Measurements from ENCODE around the gene RBM24.

Gene RBM24

DNA sequence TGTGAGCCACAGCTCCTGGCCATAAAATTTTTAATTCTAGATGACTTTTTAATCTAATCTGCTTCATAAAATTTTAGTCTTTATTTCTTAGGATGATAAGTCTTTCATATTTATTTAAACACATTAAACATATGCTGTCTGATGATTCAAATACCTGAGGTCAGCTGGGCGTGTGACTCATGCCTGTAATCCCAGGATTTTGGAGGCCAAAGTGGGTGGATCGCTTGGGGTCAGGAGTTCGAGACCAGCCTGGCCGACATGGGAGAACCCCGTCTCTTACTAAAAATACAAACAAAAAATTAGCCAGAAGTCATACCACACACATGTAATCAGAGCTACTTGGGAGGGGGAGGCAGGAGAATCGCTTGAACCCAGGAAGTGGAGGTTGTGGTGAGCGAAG is 53.1 kb downstream of the RBM24 start:
- DNase-seq (ENCODE audit: low spot score), result no peak
- ATAC-seq (ENCODE audit: low read depth), result no peak
- H3K27me3 ChIP-seq (ENCODE audit: insufficient read depth, poor library complexity, severe bottlenecking), result no peaks in the 10 kb centered on the region
- no peaks in the 10 kb centered on the region for H3K36me3 ChIP-seq (ENCODE audit: low read depth)
- H3K9me3 ChIP-seq (ENCODE audit: severe bottlenecking), result no peaks in the 10 kb centered on the region
- no peak overlapping the region for H3K4me3 ChIP-seq (ENCODE audit: severe bottlenecking)
- H3K4me1 ChIP-seq (ENCODE audit: insufficient read depth, poor library complexity, severe bottlenecking), result no peaks in the 10 kb centered on the region
- TF ChIP-seq CTCF (IDR thresholded peaks at IDR 0.05; ENCODE audit: poor library complexity, severe bottlenecking), result no peak
- H3K27ac ChIP-seq (ENCODE audit: poor library complexity, severe bottlenecking), result no peak overlapping the region

- H3K36me3 ChIP-seq (ENCODE audit: low read depth), result no peaks in the 10 kb centered on the region
- no peak for ATAC-seq (ENCODE audit: low read depth)
- H3K9me3 ChIP-seq (ENCODE audit: severe bottlenecking), result no peaks in the 10 kb centered on the region
- no peak overlapping the region for H3K4me3 ChIP-seq (ENCODE audit: severe bottlenecking)
- H3K27me3 ChIP-seq (ENCODE audit: insufficient read depth, poor library complexity, severe bottlenecking), result no peaks in the 10 kb centered on the region
- no peak for DNase-seq (ENCODE audit: low spot score)
- no peaks in the 10 kb centered on the region for H3K4me1 ChIP-seq (ENCODE audit: insufficient read depth, poor library complexity, severe bottlenecking)
- no peak for TF ChIP-seq CTCF (IDR thresholded peaks at IDR 0.05; ENCODE audit: poor library complexity, severe bottlenecking)
- H3K27ac ChIP-seq (ENCODE audit: poor library complexity, severe bottlenecking), result no peak overlapping the region
Observed at GRCh38 chr6:17336425-17336824, 55.3 kb downstream of the RBM24 start.

- Histone ChIP-seq H3K27ac (ENCODE audit: poor library complexity, severe bottlenecking) (no peak overlapping the region), H3K9me3 (ENCODE audit: severe bottlenecking) (no peaks in the 10 kb centered on the region), H3K36me3 (ENCODE audit: low read depth) (no peaks in the 10 kb centered on the region), H3K4me1 (ENCODE audit: insufficient read depth, poor library complexity, severe bottlenecking) (no peaks in the 10 kb centered on the region), H3K4me3 (ENCODE audit: severe bottlenecking) (no peak overlapping the region), H3K27me3 (ENCODE audit: insufficient read depth, poor library complexity, severe bottlenecking) (no peaks in the 10 kb centered on the region)
- TF ChIP-seq CTCF (IDR thresholded peaks at IDR 0.05; ENCODE audit: poor library complexity, severe bottlenecking), result no peak
- DNase-seq (ENCODE audit: low spot score) (no peak), ATAC-seq (ENCODE audit: low read depth) (no peak)
Observed at GRCh38 chr6:17339308-17339670, 58.1 kb downstream of the RBM24 start.

DNA sequence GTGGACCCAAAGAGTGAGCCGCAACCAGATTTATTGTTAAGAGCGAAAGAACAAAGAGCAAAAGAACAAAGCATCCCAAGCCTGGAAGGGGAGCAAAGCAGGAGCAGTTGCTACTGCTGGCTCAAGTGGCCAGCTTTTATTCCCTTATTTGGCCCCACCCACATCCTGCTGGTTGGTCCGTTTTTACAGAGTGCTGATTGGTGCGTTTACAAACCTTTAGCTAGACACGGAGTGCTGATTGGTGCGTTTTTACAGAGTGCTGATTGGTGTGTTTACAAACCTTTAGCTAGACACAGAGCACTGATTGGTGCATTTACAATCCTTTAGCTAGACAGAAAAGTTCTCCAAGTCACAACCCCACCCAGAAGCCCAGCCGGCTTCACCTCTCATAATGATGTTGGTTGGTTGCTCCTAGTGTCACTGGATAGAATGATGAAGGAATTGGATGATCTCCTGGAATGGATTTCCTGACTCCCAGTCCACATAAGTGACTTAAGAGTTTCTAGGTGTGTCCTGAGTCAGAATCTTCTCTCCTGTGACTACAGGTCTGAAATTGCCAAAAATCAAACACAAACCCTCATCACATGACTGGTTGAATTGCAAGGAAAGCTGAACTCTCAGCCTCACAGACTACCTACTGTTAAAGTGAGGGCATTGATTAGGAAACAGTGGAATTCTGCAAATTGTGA is 60.1 kb downstream of the RBM24 start:
- DNase-seq (ENCODE audit: low spot score) (no peak), ATAC-seq (ENCODE audit: low read depth) (no peak)
- H3K4me3 ChIP-seq (ENCODE audit: severe bottlenecking), result no peak overlapping the region
- no peaks in the 10 kb centered on the region for H3K4me1 ChIP-seq (ENCODE audit: insufficient read depth, poor library complexity, severe bottlenecking)
- H3K36me3 ChIP-seq (ENCODE audit: low read depth), result no peaks in the 10 kb centered on the region
- no peak for TF ChIP-seq CTCF (IDR thresholded peaks at IDR 0.05; ENCODE audit: poor library complexity, severe bottlenecking)
- H3K9me3 ChIP-seq (ENCODE audit: severe bottlenecking), result no peaks in the 10 kb centered on the region
- H3K27ac ChIP-seq (ENCODE audit: poor library complexity, severe bottlenecking), result no peak overlapping the region
- H3K27me3 ChIP-seq (ENCODE audit: insufficient read depth, poor library complexity, severe bottlenecking), result no peaks in the 10 kb centered on the region

DNA sequence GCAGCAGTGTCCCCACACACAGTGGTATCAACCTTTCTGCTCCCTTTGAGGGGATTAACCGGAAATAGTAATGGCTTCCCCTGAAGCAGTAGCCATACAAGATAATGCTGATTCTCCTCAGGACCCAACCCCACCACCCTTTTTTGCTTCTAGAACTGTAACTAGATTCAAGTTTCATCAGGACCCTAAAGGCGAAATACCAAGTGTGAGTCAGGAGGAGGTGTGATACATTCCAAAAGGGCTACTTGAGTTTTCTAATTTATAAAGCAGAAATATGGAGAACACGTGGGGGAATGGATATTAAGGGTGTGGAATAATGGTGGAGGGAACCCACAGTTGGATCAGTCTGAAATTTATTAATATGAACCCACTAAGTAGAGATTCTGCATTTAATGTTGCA is 60.7 kb downstream of the RBM24 start:
- no peak for TF ChIP-seq CTCF (IDR thresholded peaks at IDR 0.05; ENCODE audit: poor library complexity, severe bottlenecking)
- DNase-seq (ENCODE audit: low spot score) (no peak), ATAC-seq (ENCODE audit: low read depth) (no peak)
- Histone ChIP-seq H3K27me3 (ENCODE audit: insufficient read depth, poor library complexity, severe bottlenecking) (no peaks in the 10 kb centered on the region), H3K9me3 (ENCODE audit: severe bottlenecking) (no peaks in the 10 kb centered on the region), H3K4me3 (ENCODE audit: severe bottlenecking) (no peak overlapping the region), H3K36me3 (ENCODE audit: low read depth) (no peaks in the 10 kb centered on the region), H3K4me1 (ENCODE audit: insufficient read depth, poor library complexity, severe bottlenecking) (no peaks in the 10 kb centered on the region), H3K27ac (ENCODE audit: poor library complexity, severe bottlenecking) (no peak overlapping the region)
